Measurements from ENCODE around the gene FRMD4A.
"Not testable (repeated sequence)": the region's sequence is repeated elsewhere in the genome, so short reads cannot be mapped to it uniquely, and the experiment has no call there.

The FRMD4A gene

DNA sequence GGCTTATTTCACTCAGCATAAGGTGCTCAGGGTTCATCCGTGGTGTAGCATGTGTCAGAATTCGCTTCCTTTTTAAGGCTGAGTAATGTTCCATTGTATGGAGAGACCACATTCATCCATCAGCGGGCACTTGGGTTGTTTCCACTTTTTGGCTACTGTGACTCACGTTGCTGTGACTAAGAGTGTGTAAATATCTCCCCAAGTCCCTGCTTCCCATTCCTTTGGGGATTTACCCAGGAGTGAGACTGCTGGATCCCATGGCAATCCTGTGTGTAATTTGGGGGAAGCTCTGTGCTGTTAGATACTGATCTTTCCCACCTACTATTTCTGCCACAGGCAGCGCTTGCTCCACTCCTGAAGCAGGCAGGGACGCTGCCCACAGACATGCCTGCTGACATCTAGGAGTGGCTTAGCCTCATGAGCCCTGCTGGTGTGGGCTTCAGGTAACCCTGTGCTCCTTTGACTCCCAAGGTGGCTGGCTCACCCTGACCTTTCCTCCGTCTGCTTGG lies 346.0 kb downstream of the FRMD4A start:
- DNase-seq (ENCODE audit: low read depth in 2 of 2) = no peak

DNA sequence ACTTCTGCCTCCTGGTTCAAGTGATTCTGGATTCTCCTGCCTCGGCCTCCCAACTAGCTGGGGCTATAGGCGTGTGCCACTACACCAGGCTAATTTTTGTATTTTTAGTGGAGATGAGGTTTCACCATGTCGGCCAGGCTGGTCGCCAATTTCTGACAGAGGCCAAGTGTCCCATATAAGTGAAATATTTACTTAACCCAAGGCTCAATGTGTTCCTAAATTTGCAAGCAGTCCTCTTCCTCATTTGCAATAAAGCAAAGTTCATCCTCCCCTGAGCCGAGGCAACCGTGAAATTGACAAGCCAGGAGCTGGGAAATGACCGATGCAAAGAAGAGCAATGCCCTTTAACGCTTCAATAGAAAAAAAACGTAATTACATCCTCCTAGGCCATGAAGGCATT lies 347.7 kb downstream of the FRMD4A start:
- DNase-seq (ENCODE audit: low read depth in 2 of 2) = no peak

DNA sequence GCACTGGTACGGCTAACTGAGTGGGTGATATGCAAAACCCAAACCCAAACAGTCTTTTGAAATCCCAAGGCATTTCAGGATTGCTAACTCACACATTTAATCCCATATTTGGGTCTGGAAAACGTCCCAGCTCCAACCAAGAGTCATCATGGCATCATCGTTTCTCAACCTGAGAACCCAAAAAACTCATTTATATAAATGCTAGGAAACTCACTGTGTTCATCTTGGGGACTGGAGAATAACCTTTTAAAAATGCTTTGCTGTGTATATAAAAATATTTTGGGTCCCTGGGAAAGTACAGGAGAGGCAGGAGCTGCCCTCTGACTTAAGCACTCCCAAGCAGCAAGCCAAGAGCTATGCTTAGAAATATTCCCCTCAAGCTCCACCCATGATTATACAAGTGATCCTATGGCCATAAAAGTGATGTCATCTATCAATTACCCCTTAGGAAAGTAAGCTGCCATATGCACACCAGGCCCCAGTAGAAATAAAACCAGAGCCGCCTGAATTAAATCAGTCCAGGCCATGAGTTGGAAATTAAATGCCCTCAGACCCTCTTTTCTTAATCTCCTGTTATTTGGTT lies 352.1 kb downstream of the FRMD4A start:
- DNase-seq (ENCODE audit: low read depth in 2 of 2) = no peak

DNA sequence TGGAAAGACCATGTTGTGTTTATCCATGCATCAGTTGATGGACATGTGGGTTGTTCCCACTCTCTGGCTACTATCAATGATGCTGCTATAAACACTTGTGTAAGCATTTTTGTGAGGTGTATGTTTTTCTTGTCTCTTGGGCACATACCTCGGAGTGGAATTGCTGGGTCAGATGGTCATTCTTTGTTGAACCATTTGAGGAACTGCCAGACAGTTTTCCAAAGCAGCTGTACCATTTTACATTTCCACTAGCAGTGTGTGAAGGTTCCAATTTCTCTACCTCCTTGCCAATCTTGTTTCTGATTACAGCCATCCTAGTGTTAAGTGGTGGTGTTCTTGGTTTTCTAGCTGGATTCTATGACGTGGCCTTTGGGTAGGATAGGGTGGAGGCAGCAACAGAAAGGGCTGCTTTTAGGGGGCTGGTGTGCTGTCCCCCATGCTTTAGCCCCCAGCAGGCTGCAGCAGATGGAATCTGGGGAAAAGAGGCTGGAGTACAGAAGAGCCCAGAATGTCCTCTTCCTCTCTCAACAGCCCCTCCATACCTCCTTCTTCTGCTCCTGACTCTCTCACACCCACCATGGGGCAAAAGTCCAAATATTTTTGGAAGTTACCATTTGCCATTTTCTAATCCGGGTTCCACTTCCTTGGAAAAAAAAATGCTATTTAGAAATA lies 352.7 kb downstream of the FRMD4A start:
- no peak for DNase-seq (ENCODE audit: low read depth in 2 of 2)

DNA sequence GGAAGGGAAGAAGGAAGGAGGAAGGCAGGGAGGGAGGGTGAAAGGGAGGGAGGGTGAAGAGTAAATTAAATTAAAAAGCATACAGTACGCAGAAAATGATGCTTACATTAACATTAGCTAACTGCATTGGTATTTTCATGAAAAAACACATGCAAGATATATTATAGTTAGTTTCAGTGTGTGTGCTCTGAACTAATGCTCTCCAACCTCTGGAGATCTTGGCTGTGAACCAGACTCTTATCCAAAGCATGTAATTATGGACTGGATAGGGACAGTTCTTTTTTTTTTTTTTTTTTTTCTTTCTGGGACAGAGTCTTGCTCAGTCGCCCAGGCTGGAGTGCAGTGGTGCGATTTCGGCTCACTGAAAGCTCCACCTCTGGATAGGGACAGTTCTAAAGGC lies 357.0 kb downstream of the FRMD4A start:
- no peak for DNase-seq (ENCODE audit: low read depth in 2 of 2)

DNA sequence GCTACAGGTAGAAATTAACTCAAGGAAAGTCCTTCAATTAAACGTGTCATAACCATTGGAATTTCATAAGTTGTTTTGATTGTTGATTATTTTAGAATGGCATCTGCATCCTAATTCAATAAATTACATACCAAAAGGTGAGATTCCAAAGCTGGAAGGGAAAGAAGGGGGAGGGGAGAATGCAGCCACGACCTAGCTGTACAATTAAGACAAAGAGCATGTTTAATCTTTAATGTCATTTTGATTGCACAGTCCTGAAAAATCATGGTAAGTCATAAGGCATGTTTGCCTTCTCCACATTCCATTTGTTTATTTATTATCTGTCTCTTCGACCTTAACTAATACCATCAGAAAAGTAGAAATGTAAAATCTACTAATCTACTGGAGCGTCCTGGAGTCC lies 358.1 kb downstream of the FRMD4A start:
- no peak for DNase-seq (ENCODE audit: low read depth in 2 of 2)

DNA sequence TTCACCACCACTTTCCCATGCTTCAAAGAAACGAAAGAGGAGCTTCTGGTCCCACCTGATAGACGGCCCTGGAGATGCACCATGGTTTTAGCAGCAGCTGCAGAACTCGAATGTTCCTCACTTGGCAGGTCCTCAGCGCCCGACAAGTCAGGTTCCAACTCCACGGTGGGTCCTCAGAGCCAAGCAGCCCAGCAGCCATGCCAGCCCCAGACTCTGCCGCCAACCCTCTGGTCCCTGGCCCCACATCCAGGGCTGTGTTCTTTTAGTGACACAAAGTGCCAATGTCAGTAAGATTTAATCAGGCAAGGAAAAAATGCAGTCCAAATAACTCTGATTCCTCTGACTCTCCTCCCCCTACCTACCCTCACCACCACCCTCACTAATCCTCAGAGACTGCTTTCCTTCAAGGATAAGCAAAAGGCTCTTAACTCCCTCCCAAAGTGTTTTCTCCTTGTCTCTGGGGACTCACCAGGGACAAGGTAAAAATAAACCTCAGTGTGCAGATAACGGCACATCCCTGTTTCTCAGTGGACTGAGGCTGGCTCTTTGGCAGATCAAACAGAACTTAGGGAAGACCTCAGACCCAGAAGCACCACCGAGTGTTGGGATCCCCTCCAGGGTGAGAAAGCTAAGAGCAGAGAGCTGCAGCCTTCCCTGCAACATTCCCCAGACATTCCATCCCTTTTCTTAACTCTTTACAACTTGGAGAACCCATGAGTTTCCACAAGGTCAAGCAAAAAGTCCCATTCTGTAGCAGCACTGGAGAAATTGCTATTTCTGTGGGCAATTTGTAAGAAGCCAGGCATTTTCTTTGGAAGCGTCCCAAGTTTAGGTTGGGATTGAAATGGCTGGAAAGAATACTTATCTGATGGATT lies 358.9 kb downstream of the FRMD4A start:
- DNase-seq (ENCODE audit: low read depth in 2 of 2) = no peak

DNA sequence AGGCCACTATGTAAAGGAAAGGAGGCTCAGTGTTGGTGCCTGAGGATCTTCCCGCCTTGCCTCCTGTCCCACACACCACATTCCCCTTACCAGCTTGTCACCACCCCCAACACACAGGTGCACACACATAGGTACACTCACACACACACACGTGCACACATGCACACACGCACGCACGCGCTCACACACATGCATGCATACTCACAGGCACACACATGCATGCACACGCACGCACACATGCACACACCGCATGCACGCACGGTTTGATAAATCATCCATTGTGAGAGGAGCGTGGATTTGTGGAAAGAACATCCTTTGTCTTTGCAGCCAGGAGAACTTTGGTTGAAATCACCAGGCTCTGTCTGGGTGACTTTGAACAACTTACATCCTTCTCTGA lies 359.8 kb downstream of the FRMD4A start:
- no peak for DNase-seq (ENCODE audit: low read depth in 2 of 2)

DNA sequence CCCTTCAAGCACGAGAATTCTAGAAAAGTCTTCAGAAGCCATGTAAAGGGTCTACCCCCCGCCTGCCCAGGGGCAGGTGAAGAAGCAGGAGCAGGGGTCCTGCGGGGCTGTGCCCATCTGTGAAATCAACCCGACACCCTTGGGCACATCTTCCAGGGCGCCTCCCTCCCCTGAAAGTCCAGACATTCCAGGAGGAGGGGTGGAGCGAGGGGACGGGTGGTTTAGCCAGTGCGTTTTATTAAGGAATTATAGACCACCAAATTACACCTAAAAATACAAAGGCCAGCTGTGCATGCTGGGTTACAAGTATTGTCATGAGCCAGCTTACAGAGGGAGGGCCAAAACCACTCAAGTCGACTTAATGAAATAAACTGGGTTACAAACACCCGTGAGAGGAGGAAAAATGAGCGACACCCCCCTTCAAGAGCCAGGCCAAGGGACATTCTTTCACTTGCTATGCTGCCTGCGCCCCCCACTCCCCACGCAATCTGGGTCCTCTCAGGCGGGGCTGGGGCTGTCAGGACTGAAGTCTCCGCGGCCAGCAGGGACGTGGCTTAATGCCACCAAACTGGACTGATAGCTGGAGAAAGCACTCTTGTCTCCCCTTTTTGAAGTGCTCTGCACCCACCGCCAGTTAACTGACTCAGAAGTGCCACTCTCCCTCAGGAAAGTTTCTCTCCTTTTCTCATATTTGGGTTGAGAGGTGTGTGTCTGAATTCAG lies 360.3 kb downstream of the FRMD4A start:
- DNase-seq (ENCODE audit: low read depth in 2 of 2) = no peak

DNA sequence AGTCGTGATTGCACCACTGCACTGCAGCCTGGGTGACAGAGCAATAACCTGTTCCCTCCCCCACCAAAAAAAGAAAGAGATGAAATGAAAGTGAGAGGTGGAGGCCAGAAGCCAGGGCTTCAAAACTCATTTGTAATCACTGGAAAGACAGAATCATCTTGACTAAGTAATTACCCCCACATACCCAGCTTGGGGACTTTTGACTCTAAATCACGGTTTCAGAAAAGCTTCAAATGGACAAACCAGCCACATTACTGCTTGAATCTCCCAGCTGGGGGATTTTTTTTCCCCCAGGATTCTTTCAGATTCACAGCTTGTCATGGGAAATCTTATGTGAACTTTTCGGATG lies 361.0 kb downstream of the FRMD4A start:
- no peak for DNase-seq (ENCODE audit: low read depth in 2 of 2)

DNA sequence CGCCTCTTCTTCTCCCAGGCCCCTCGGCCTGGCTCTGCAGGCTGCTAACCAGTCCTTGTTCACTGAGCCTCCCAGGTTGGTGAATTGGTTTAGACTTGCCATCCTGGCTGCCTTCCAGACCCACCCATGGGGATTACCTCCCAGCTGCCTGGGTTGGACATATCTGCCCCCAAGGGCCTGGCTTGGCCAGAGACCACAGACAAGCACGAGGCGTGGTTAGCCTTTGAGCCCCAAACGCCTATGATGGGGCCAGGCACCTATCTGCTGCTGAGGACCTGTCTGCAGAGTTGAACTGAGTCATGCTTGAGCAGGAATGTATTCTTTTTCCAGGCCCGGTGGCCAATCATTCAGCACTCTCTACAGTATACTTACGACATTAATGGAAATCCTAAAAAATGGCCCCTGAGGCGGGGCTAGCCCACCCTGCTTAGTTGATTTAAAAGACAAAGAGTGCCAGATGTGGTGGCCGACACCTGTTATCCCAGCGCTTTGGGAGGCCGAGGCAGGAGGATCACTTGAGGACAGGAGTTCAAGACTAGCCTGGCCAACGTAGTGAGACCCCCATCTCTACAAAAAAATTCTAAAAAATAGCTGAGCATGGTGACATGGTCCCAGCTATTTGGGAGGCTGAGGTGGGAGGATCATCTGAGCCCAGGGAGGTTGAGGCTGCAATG lies 361.5 kb downstream of the FRMD4A start:
- no peak for DNase-seq (ENCODE audit: low read depth in 2 of 2)

DNA sequence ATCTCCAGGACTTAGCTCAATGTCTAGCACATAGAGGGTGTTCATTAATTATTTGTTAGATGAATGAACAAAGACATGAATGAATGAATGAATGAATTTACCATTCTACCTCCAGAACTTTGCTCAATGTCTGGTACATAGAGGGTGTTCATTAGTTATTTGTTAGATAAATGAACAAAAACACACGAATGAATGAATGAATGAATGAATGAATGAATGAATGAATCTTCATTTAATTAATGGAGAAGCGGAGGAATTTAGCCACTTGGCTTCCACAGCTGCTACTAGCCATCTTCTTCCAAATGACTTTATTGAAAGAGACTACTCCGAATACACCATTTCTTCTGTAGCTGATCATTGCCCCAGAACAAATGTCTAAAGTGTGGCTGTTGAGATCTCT lies 368.9 kb downstream of the FRMD4A start:
- no peak for DNase-seq (ENCODE audit: low read depth in 2 of 2)

DNA sequence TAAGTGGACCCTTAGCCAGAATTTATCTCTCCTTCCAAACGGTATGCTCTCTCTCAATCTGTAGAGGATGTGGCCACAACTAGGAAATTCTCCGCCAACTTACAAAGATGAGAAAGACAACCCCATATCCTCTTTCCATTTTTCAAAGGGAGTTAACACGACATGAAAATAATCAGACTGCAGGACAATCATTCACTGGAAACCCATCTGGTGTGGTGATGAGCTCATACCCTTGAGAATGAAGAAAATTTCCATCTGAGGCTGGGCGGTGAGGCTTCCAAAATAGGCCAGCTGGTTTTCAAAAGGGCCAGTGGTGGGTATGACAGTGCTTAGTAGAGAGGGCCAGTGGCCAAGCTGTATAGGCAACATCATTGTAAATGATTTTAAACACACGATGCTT lies 369.6 kb downstream of the FRMD4A start:
- no peak for DNase-seq (ENCODE audit: low read depth in 2 of 2)

DNA sequence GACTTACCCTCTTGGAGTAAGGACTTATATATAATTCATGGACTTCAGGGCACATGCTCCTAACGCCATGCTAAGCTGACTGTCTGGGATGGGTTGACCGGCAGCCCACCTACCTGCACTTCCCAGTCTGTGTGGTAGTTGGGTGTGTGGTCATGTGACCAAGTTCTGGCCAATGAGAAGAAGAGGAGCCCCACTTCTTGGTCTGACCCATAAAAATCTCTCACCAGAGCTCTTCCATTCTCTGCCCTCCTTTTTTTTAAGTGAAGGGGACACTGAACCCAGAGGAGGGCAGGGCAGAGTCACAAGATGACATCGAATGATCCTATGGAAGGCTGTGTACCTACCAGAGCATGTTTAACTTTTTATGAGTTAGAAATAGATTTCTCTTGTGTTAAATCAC lies 370.1 kb downstream of the FRMD4A start:
- no peak for DNase-seq (ENCODE audit: low read depth in 2 of 2)

DNA sequence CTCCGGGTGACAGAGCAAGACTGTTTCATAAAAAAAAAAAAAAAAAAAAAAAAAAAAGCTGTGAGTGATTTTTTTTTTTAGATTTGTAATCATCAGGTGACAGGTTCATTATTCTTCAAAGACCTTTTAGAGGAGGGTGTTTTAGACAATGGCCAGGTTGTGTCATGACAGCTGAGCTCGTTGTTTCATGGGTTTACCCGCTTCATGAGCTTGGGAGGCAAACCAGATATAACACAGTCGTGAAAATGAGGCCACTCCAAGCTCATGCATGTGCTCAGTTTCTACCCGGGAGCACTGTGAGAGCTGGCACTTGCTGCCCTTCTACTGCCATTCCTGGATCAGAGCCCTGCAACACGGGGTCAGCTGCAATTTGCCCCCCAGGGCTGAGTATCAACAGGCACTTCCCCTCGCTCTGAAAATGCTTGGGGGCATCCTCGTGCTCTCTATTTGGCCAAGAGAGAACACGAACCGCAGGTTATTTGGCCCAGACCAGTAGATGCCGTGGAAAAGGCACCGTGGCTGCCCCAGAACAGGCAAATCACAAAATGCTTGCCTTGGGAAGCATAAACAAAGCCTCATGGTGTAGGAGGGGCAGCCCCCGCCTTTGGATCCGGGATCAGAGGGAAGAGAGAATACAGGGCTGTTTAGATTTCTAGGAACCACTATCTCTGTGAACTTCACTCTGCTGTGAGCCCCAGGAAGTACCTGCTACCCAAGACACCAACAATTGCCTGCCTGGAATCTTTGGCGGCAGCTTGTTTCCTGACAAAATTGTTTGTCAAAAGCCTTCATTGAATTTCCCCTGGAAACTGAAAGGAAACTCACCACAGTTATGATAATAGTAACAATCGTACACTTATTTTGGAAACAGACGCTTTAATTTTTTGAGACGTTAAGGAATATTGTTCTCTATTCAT lies 371.0 kb downstream of the FRMD4A start:
- DNase-seq (ENCODE audit: low read depth in 2 of 2) = no peak

DNA sequence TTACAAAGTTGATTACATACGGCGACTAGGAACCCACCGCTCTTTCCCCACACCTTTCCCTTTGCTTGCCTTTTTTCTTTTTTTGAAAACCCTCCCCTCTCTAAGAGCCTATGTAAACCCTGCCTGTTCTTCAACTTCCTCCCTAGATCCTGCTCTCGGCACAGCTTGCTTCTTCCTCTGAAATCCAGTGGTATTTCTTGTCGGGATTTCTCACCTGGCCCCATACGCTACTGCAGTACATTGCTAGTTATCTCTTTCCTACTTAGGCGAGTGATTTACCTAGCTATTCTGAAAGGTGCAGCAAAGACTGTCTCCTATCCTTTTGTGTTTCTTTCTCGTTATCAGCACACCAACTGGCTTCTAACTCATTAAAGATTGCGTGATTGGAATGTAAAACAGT lies 372.9 kb downstream of the FRMD4A start:
- no peak for DNase-seq (ENCODE audit: low read depth in 2 of 2)

DNA sequence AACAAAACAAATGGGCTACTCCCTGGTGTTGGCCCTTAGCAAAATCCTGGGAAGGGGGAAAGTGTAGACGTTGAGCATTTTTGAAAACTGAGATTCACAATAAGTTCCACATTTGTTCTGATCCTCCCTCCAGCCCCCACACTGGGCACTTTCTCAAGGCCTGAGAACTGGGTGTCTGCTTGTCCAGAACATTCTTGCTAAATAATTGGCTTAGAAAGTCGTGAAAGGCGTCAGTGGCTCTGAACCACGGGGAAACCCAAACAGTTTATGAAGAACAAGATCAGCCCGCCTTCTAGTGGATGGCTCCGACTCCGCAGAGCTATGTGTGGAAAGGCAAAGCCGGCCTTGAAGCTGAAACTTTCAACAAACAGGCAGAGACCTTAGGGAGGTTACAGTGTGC lies 373.9 kb downstream of the FRMD4A start:
- DNase-seq (ENCODE audit: low read depth in 2 of 2) = no peak

DNA sequence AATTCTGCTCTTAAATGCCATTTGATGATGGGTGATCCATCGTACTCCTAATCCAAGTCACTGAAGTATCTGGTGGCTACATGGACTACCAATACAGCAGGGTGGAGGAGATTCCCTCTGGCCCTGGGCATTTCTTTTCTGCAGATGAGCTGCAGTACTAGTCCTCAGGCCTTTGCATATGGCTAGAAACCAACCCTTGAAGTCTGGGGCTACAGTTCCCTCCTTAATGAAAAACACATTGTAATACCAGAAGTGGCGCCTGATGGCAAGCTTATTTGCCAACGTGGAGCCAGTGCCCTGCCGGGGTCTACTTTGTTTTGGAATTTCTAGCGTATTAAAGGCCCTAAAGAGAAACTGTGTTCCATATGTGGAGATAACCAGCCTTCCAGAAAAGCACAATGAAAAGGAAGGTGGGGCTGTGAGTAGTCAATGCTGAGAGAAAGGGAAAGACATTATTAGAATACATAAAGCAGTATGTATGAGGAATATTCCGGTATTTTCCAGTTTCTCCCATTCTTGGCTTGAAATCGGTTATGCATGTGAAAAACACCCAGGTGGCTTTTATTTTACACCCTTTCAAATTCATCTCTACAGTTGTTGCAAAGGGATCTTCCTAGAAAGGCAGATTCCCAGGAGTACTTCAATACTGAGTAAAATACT lies 375.2 kb downstream of the FRMD4A start:
- DNase-seq (ENCODE audit: low read depth in 2 of 2) = no peak

DNA sequence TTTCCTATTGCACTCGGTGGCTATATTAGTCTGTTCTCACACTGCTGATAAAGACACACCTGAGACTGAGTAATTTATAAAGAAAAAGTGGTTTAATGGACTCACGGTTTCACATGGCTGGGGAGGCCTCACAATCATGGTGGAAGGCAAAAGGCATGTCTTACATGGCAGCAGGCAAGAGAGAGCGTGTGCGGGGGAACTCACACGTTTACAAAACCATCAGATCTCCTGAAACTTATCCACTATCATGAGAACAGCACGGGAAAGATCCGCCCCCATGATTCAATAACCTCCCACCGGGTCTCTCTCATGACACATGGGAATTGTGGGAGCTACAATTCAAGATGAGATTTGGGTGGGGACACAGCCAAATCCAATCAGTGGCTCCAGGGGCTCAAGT lies 376.5 kb downstream of the FRMD4A start:
- not testable (repeated sequence) for DNase-seq (ENCODE audit: low read depth in 2 of 2)

DNA sequence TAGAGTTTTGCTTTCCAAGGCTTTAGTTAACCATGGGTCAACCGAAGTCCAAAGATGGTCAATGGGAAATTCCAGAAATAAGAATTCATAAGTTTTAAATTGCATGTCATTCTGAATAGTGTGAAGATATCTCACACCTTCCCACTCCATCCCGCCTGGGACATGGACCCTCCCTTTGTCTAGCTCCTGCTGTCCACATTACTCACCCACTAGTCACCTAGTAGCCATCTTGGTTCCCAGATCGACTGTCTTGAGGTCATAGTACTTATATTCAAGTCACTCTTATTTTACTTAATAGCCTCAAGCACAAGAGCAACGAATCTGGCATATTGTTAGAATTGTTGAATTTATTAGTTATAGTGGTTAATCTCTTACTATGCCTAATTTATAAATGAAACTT lies 377.4 kb downstream of the FRMD4A start:
- no peak for DNase-seq (ENCODE audit: low read depth in 2 of 2)
